SU-DHL-6 (cell line): ENCODE data around the gene WDPCP.

Experiments used
- H2AFZ ChIP-seq: fragments of 200-600 bp; sonication (generic); 2 replicates; pipeline ENCODE4 v1.6.1; 2014; ENCODE audit warnings: low read depth, mild to moderate bottlenecking, moderate library complexity, mixed read lengths, antibody characterized with exemption, low read length; ENCODE audit not compliant: severe bottlenecking
- H3F3A ChIP-seq: fragments of 200-600 bp; shearing (Covaris generic); 2 replicates; pipeline ENCODE4 v1.6.0; 2016; ENCODE audit warnings: antibody characterized with exemption, mild to moderate bottlenecking; ENCODE audit not compliant: insufficient read depth
- H3K27ac ChIP-seq: fragments of 200-600 bp; sonication (generic); 2 replicates; pipeline ENCODE4 v1.5.1; 2016; ENCODE audit warnings: low read depth, mild to moderate bottlenecking, low read length, moderate library complexity, mixed read lengths
- H3K27me3 ChIP-seq: fragments of 200-600 bp; sonication (generic), shearing (Covaris generic); 2 replicates; pipeline ENCODE4 v1.6.0; 2014; ENCODE audit warnings: mild to moderate bottlenecking, low read length
- H3K36me3 ChIP-seq: fragments of 200-600 bp; sonication (generic); 2 replicates; pipeline ENCODE4 v1.6.1; 2014; ENCODE audit warnings: mild to moderate bottlenecking, low read length, mixed read lengths
- H3K4me2 ChIP-seq: fragments of 300-600, 200-600 bp; shearing (Covaris generic), sonication (generic); 2 replicates; pipeline ENCODE4 v1.6.0; 2014; ENCODE audit warnings: low read length, low read depth, mild to moderate bottlenecking; ENCODE audit not compliant: poor library complexity, severe bottlenecking
- H3K4me3 ChIP-seq: fragments of 200-600 bp; sonication (generic); 2 replicates; pipeline ENCODE4 v1.5.1; 2014; ENCODE audit warnings: antibody characterized with exemption, low read length, mild to moderate bottlenecking, mixed read lengths; ENCODE audit not compliant: insufficient read depth, poor library complexity, severe bottlenecking
- H3K79me2 ChIP-seq: fragments of 200-600 bp; sonication (generic); 2 replicates; pipeline ENCODE4 v1.6.1; 2014; ENCODE audit warnings: mild to moderate bottlenecking, low read length, moderate library complexity; ENCODE audit not compliant: insufficient read depth
- H3K9ac ChIP-seq: fragments of 200-600 bp; sonication (generic); 2 replicates; pipeline ENCODE4 v1.7.0; 2014; ENCODE audit warnings: mild to moderate bottlenecking, low read length
- H3K9me2 ChIP-seq: fragments of 200-600 bp; sonication (generic); replicated peaks from 2 replicates; pipeline ENCODE4 v1.6.1; 2014; ENCODE audit warnings: low read length; ENCODE audit not compliant: insufficient read depth
- H3K9me3 ChIP-seq: fragments of 200-600 bp; sonication (generic); 2 replicates; pipeline ENCODE4 v1.6.1; 2014; ENCODE audit warnings: low read length, mixed read lengths; ENCODE audit not compliant: insufficient read depth
- H4K20me1 ChIP-seq: fragments of 200-600 bp; sonication (generic); 2 replicates; pipeline ENCODE4 v1.6.1; 2014; ENCODE audit warnings: low read depth, mild to moderate bottlenecking, antibody characterized with exemption, low read length, moderate library complexity, mixed read lengths
- CTCF ChIP-seq: fragments of 200-600 bp; sonication (generic); IDR thresholded peaks from one replicate; pipeline ENCODE4 v1.5.1; 2017; ENCODE audit warnings: antibody characterized with exemption, mild to moderate bottlenecking, low read length, moderate library complexity; ENCODE audit not compliant: insufficient read depth, poor library complexity, severe bottlenecking
- EZH2phosphoT487 ChIP-seq: fragments of 200-600 bp; sonication (generic), shearing (Covaris generic); conservative IDR thresholded peaks from 2 replicates; pipeline ENCODE4 v1.6.1; 2018; ENCODE audit warnings: mild to moderate bottlenecking, antibody characterized with exemption, low read length, moderate library complexity, mixed read lengths

The WDPCP gene

GRCh38 chr2:63545023-63545422 is 43.3 kb downstream of the WDPCP start:
- Histone ChIP-seq H3K79me2 (peaks cover 9% of the 10 kb centered on the region; the same call in 1 of the 2 replicates), H4K20me1 (peaks cover 12% of the 10 kb centered on the region; the same call in 1 of the 2 replicates), H3K4me3 (no peak overlapping the region), H3F3A (peaks cover 7% of the 10 kb centered on the region; the same call in 1 of the 2 replicates), H3K9me3 (no peaks in the 10 kb centered on the region), H2AFZ (no peak overlapping the region), H3K36me3 (no peaks in the 10 kb centered on the region), H3K27me3 (no peaks in the 10 kb centered on the region), H3K27ac (no peak overlapping the region), H3K9me2 (no peaks in the 10 kb centered on the region), H3K4me2 (no peak overlapping the region), H3K9ac (no peak overlapping the region)
- no peak for TF ChIP-seq EZH2phosphoT487
- TF ChIP-seq CTCF = no peak

- Histone ChIP-seq H3K4me3 (no peak overlapping the region), H3K79me2 (peaks cover 9% of the 10 kb centered on the region; the same call in 1 of the 2 replicates), H3K36me3 (no peaks in the 10 kb centered on the region), H3K27ac (no peak overlapping the region), H3K27me3 (no peaks in the 10 kb centered on the region), H4K20me1 (peaks cover 12% of the 10 kb centered on the region; the same call in 1 of the 2 replicates), H3F3A (peaks cover 7% of the 10 kb centered on the region; the same call in 1 of the 2 replicates), H3K9me3 (no peaks in the 10 kb centered on the region), H3K9me2 (no peaks in the 10 kb centered on the region), H2AFZ (no peak overlapping the region), H3K9ac (no peak overlapping the region), H3K4me2 (no peak overlapping the region)
- peak; percentile 83 for TF ChIP-seq CTCF
- no peak for TF ChIP-seq EZH2phosphoT487
Measured at GRCh38 chr2:63544017-63544627, 44.2 kb downstream of the WDPCP start.

GRCh38 chr2:63539416-63540162 is 48.7 kb downstream of the WDPCP start:
- Histone ChIP-seq H2AFZ (no peak overlapping the region), H4K20me1 (peaks cover 6% of the 10 kb centered on the region; the same call in 1 of the 2 replicates), H3K27me3 (no peaks in the 10 kb centered on the region), H3F3A (no peaks in the 10 kb centered on the region), H3K36me3 (no peaks in the 10 kb centered on the region), H3K79me2 (peaks cover 9% of the 10 kb centered on the region; the same call in 1 of the 2 replicates), H3K4me3 (no peak overlapping the region), H3K4me2 (no peak overlapping the region), H3K27ac (no peak overlapping the region), H3K9ac (no peak overlapping the region), H3K9me3 (no peaks in the 10 kb centered on the region), H3K9me2 (no peaks in the 10 kb centered on the region)
- TF ChIP-seq EZH2phosphoT487 = no peak
- TF ChIP-seq CTCF = no peak
